Activated CD8-positive, alpha-beta T cell treated with anti-CD3 and anti-CD28 coated beads for 36 hours (primary cell): ENCODE measurements around the gene DUOXA1. TPM values are rescaled to one million over a fixed set of nuclear protein-coding genes. Genes with fewer than 3 reads are reported as not detected.

Source experiments
- ATAC-seq: fragments of 200-7000 bp; cut with Tn5 transposase; one replicate; pipeline ENCODE4 v1.10.0; 2021; ENCODE audit warnings: mild to moderate bottlenecking, moderate library complexity
- CTCF ChIA-PET: fragments of 350-600 bp; sonication (Branson Sonifier 250); formaldehyde crosslinking; loops from one replicate; lab custom pipeline; 2021; ENCODE audit warnings: antibody characterized with exemption; lab: Charles Lee
- POLR2A ChIA-PET: fragments of 350-600 bp; sonication (Branson Sonifier 250); formaldehyde crosslinking; loops from one replicate; lab custom pipeline; 2021; ENCODE audit warnings: antibody characterized with exemption; lab: Charles Lee
- DNase-seq: peaks from one replicate; pipeline ENCODE4 v3.0.0-alpha.2; 2020
- H3K27ac Mint-ChIP-seq: one replicate; pipeline ENCODE4 v1.8.0; 2021; ENCODE audit warnings: mild to moderate bottlenecking, mixed read lengths
- H3K27me3 Mint-ChIP-seq: one replicate; pipeline ENCODE4 v1.8.0; 2021; ENCODE audit warnings: mixed read lengths
- H3K36me3 Mint-ChIP-seq: one replicate; pipeline ENCODE4 v1.8.0; 2021; ENCODE audit warnings: low read depth, mixed read lengths
- H3K4me1 Mint-ChIP-seq: one replicate; pipeline ENCODE4 v1.8.0; 2021; ENCODE audit warnings: low read depth, mixed read lengths
- H3K4me3 Mint-ChIP-seq: one replicate; pipeline ENCODE4 v1.8.0; 2021; ENCODE audit warnings: mild to moderate bottlenecking, moderate library complexity, mixed read lengths
- H3K9me3 Mint-ChIP-seq: one replicate; pipeline ENCODE4 v1.8.0; 2021; ENCODE audit warnings: mixed read lengths
- CTCF ChIP-seq: fragments of 200-600 bp; IDR thresholded peaks from one replicate; pipeline ENCODE4 v1.8.0; 2022; ENCODE audit warnings: antibody characterized with exemption, mild to moderate bottlenecking
- intact Hi-C: fragments of 100-400 bp; cut with micrococcal nuclease; formaldehyde crosslinking; loops from one replicate; pipeline ENCODE4 v1.10.0; 2022
- total RNA-seq, 2 experiments: library from RNA; stranded (reverse); gene quantifications; one replicate each; pipeline ENCODE4 v1.2.3, GENCODE V29; 2021

Gene DUOXA1
- total RNA-seq, 2 experiments from 2014 or later = not detected

- POLR2A ChIA-PET = no interaction called here
- H3K27ac Mint-ChIP-seq = no peak overlapping the region
- TF ChIP-seq CTCF = no peak
- H3K36me3 Mint-ChIP-seq = peaks cover 5% of the 10 kb centered on the region
- CTCF ChIA-PET = interaction anchor here (2.9 kb wide), 1 partner anchor 50 kb away, joined by 17 read pairs; no protein-coding TSS in a partner anchor
- no peaks in the 10 kb centered on the region for H3K9me3 Mint-ChIP-seq
- no peaks in the 10 kb centered on the region for H3K27me3 Mint-ChIP-seq
- H3K4me1 Mint-ChIP-seq = peaks cover 3% of the 10 kb centered on the region
- DNase-seq (no peak), ATAC-seq (no peak)
- H3K4me3 Mint-ChIP-seq = no peak overlapping the region
- intact Hi-C loops = no loop called here
Observed at GRCh38 chr15:45155739-45156138, 26.1 kb upstream of the DUOXA1 start.

- intact Hi-C loops = no loop called here
- no peak for TF ChIP-seq CTCF
- no peak overlapping the region for H3K4me3 Mint-ChIP-seq
- H3K36me3 Mint-ChIP-seq = peaks cover 5% of the 10 kb centered on the region
- POLR2A ChIA-PET = no interaction called here
- H3K27ac Mint-ChIP-seq = no peak overlapping the region
- DNase-seq = no peak
- CTCF ChIA-PET = no interaction called here
- H3K9me3 Mint-ChIP-seq = no peaks in the 10 kb centered on the region
- H3K27me3 Mint-ChIP-seq = no peaks in the 10 kb centered on the region
- no peaks in the 10 kb centered on the region for H3K4me1 Mint-ChIP-seq
- no peak for ATAC-seq
Observed at GRCh38 chr15:45151998-45152828, 22.5 kb upstream of the DUOXA1 start.

GRCh38 chr15:45150997-45151396 is 21.3 kb upstream of the DUOXA1 start:
- CTCF ChIA-PET = interaction anchor here (1.3 kb wide), 1 partner anchor 33 kb away, joined by 6 read pairs; no protein-coding TSS in a partner anchor
- POLR2A ChIA-PET = no interaction called here

GRCh38 chr15:45150481-45150880 is 20.8 kb upstream of the DUOXA1 start:
- DNase-seq = no peak
- POLR2A ChIA-PET = no interaction called here
- H3K27ac Mint-ChIP-seq = no peak overlapping the region

More at GRCh38 chr15:45150997-45151396, 21.3 kb upstream of the DUOXA1 start:
- Mint-ChIP-seq H3K4me1 (no peaks in the 10 kb centered on the region), H3K36me3 (peaks cover 5% of the 10 kb centered on the region), H3K27me3 (no peaks in the 10 kb centered on the region), H3K4me3 (no peak overlapping the region), H3K9me3 (no peaks in the 10 kb centered on the region), H3K27ac (no peak overlapping the region)
- intact Hi-C loops = no loop called here
- no peak for ATAC-seq
- TF ChIP-seq CTCF = no peak
- DNase-seq = no peak

More at GRCh38 chr15:45150481-45150880, 20.8 kb upstream of the DUOXA1 start:
- intact Hi-C loops = no loop called here
- no peak overlapping the region for H3K4me3 Mint-ChIP-seq
- TF ChIP-seq CTCF = no peak
- H3K9me3 Mint-ChIP-seq = no peaks in the 10 kb centered on the region
- no peaks in the 10 kb centered on the region for H3K27me3 Mint-ChIP-seq
- no peaks in the 10 kb centered on the region for H3K4me1 Mint-ChIP-seq
- peaks cover 5% of the 10 kb centered on the region for H3K36me3 Mint-ChIP-seq
- ATAC-seq = no peak
- CTCF ChIA-PET = interaction anchor here (0.9 to 1.5 kb wide), 4 partner anchors 12 to 32 kb away, joined by 3 to 6 read pairs (median 4); no protein-coding TSS in a partner anchor
